Stimulated activated naive B cell treated with anti-CD40 and anti-IgM and Interleukin-4, amounts not matched to agents 10 μg/mL and 1 μg/mL and 100 μg/mL, for 72 hours (primary cell): ENCODE measurements around the gene LRP4.
A peak's percentile ranks its signal among the peaks of the same experiment; 100 is the strongest.
"Not testable (repeated sequence)": the region's sequence is repeated elsewhere in the genome, so short reads cannot be mapped to it uniquely, and the experiment has no call there.

Experiments used
- ATAC-seq, 2 donors: fragments of 150-1000 bp; cut with Tn5 transposase; replicated peaks; 2 replicates each; pipeline ENCODE4 v1.10.0; 2021; ENCODE audit warnings: moderate library complexity in 1 of 2
- DNase-seq: peaks from one replicate; pipeline ENCODE4 v3.0.0; 2021
- H3K27ac Mint-ChIP-seq: one replicate; pipeline ENCODE4 v1.8.0; 2022; ENCODE audit warnings: mild to moderate bottlenecking, mixed read lengths
- H3K27me3 Mint-ChIP-seq, 2 donors: one replicate each; pipeline ENCODE4 v1.8.0; 2022; ENCODE audit warnings: mixed read lengths in 2 of 2
- H3K36me3 Mint-ChIP-seq, 2 donors: one replicate each; pipeline ENCODE4 v1.8.0; 2022; ENCODE audit warnings: mixed read lengths in 2 of 2, mild to moderate bottlenecking in 1 of 2
- H3K4me1 Mint-ChIP-seq, 2 donors: one replicate each; pipeline ENCODE4 v1.8.0; 2022; ENCODE audit warnings: mixed read lengths in 2 of 2, mild to moderate bottlenecking in 1 of 2
- H3K4me3 Mint-ChIP-seq, 2 donors: one replicate each; pipeline ENCODE4 v1.8.0; 2022; ENCODE audit warnings: mild to moderate bottlenecking in 2 of 2, mixed read lengths in 2 of 2, moderate library complexity in 1 of 2
- H3K9me3 Mint-ChIP-seq, 2 donors: one replicate each; pipeline ENCODE4 v1.8.0; 2022; ENCODE audit warnings: mixed read lengths in 2 of 2, mild to moderate bottlenecking in 1 of 2

Gene LRP4

DNA sequence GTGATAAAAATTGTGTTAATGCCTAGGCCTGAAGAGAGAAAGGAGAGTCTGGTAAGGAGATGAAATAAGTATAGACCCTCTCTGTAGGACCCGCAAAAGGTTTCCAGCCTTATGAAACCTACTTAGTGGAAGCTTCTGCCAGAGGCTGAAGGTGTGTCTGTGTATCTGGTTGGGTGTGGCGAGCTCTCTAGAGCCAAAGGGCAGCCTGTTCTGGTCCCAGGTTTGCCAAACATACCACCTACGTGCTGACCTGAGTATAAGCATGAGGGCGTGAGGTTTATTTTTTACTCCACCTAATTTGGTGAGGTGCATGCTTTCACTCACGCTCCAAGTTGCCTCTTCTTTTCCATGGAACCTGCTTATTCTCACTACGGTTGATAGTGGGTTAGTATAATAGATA, 23.8 kb upstream of the LRP4 start:
- Mint-ChIP-seq H3K4me1 (peaks cover 2 to 13% of the 10 kb centered on the region in 2 donors), H3K9me3 (no peaks in the 10 kb centered on the region), H3K27me3 (no peaks in the 10 kb centered on the region), H3K4me3 (no peak overlapping the region), H3K36me3 (peaks cover 5 to 17% of the 10 kb centered on the region in 2 donors), H3K27ac (no peak overlapping the region)
- ATAC-seq (no peak), DNase-seq (no peak)

DNA sequence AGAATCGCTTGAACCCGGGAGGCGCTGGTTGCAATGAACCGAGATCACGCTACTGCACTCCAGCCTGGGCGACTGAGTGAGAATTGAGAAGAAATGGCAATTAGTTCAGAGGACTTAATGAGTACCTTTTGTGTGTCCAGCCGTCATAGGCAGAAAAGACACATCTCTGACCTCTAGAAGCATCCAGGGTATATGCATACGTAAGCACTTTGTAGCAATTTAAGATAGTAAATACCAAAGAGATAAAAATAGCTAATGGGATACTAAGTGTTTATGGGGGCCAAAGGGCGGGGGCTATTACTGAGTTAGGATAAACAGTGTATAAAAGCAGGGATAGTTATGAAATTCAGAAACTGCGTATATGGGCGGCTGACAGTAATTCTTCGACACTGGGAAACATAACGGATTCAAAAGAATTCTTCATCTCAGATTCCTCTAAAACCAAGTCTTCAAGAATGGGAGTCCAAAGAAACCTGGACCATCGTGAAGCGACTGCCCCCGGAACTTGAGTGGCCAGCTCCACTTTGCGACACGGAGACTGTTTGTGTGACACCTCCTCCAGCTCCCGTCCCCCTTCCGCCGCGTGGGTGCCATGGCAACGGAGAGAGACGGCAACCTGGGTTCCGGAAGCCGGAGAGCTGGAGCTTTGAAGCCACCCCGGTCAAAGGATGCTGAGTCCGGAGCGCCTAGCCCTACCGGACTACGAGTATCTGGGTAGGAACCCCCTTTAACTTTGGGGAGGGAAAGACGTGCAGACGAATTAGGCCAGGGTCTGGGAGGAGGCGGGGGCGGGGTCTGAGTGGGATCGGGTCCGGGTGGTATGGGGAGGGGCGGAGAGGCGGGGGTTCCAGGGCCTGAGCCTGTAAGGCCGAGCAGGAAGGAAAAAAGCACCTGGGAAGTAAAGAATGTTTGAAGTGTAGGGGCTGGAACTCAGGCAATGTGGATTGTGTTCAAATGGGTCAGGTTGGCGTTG, 18.1 kb upstream of the LRP4 start, which contains the start of gene CSTPP1:
Gene CSTPP1 (plus strand): TSS at position 624 of the 973 bp plus-strand sequence. CDS start 45 bp downstream, at position 669.
- Mint-ChIP-seq H3K4me3 (peak within 1 kb of the TSS; percentile 89 to 91), H3K27ac (peak within 1 kb of the TSS; percentile 92), H3K36me3 (peaks cover 3 to 16% of the 10 kb centered on the region in 2 donors), H3K27me3 (peaks cover 0 to 5% of the 10 kb centered on the region in 2 donors), H3K4me1 (peaks cover 5 to 21% of the 10 kb centered on the region in 2 donors), H3K9me3 (peaks cover 0 to 3% of the 10 kb centered on the region in 2 donors)
- ATAC-seq (peak; percentile 99), DNase-seq (peak; percentile 88)

DNA sequence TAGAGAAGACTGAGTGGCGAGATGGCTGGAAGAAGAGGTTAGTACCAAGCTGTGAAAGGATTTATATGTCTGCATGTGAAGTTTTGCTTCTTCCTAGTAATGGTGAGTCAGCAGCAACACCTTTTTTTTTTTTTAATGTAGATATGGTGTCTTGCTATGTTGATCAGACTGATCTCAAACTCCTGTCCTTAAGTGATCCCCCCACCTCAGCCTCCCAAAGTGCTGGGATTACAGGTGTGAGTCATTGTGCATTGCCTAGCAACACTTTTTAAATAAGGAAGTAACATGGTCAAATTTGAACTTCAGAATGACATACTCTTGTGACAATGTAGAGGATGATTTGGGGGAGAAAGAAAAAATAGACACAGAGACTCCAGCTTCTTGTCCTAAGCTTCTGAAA, 11.7 kb upstream of the LRP4 start:
- no peak for DNase-seq

GRCh38 chr11:46928701-46929100, 10.4 kb upstream of the LRP4 start:
- not testable (repeated sequence) for ATAC-seq, H3K4me3 Mint-ChIP-seq, H3K4me1 Mint-ChIP-seq, DNase-seq, H3K36me3 Mint-ChIP-seq, H3K27ac Mint-ChIP-seq, H3K9me3 Mint-ChIP-seq
- peaks cover 19 to 26% of the 10 kb centered on the region in 2 donors for H3K27me3 Mint-ChIP-seq

More for the DNA sequence above, 11.7 kb upstream of the LRP4 start:
- Mint-ChIP-seq H3K9me3 (peaks cover 5 to 7% of the 10 kb centered on the region in 2 donors), H3K27me3 (peaks cover 19 to 25% of the 10 kb centered on the region in 2 donors), H3K4me3 (no peak overlapping the region), H3K36me3 (no peaks in the 10 kb centered on the region), H3K27ac (no peak overlapping the region), H3K4me1 (peaks cover 0 to 2% of the 10 kb centered on the region in 2 donors)
- ATAC-seq, result peak in 1 of 2 donors; percentile 25

- H3K36me3 Mint-ChIP-seq, ATAC-seq, H3K4me1 Mint-ChIP-seq, H3K27ac Mint-ChIP-seq, H3K9me3 Mint-ChIP-seq, DNase-seq, H3K4me3 Mint-ChIP-seq: not testable (repeated sequence)
- peaks cover 19 to 26% of the 10 kb centered on the region in 2 donors for H3K27me3 Mint-ChIP-seq
Observed at GRCh38 chr11:46927928-46928327, 9.6 kb upstream of the LRP4 start.

DNA sequence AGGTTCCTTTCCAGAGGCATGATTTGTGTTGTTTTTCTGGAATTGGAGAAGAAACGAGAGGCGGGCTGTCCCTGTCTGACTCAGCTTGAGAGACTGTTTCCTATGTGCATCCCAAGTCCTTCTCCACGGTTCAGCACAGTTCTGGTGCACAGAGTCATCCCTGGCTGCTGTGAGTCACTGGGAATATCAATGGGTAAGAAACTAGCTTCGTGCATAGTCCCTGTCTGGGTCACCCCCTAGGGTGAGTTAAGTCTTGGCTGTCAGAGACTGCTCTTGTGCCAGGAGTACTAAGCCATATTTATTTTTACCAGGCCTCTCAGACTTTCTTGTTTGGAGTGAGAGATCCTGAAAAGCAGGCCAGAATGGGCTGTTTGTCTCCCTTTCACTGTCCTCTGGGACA, 2.4 kb upstream of the LRP4 start:
- Mint-ChIP-seq H3K4me1 (peaks cover 21 to 36% of the 10 kb centered on the region in 2 donors), H3K27ac (no peak overlapping the region), H3K9me3 (no peaks in the 10 kb centered on the region), H3K27me3 (peaks cover 26 to 37% of the 10 kb centered on the region in 2 donors), H3K36me3 (no peaks in the 10 kb centered on the region), H3K4me3 (no peak overlapping the region)
- DNase-seq (no peak), ATAC-seq (no peak)

DNA sequence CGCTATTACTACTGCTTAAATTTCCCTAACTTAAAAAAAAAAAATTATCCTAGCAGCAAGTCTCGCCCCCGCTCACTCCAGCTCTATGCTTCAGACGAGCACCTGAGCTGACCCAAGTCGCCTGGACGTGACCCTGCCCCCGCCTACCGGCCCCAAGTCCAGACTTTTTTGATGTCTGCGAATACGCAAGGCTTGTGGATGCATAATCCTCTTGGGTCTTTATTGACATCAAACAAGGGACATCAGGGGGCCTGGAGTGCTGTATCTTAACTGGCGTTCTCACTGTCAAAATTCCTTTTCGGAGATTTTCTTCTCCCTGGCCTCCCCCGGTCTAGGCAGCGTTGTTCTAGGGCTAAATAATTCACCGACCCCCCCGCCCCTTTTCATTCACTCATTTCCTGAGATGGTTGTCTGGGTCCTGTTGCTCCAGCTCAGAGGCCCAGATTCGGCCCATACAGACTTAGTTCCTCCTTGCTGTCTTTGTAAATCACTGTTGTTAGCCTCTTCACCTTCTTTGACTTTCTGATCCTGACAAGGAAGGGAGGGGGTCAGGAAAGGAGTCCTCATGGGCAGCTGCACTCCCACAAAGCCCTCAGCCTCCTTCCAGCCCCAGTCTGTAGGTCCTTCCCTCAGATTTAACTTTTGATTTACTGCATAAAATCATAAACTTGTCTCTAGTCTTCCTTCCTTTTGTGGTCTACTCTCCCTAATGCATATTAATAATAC, 601 bp upstream of the LRP4 start:
- ATAC-seq, result no peak
- peaks cover 21 to 37% of the 10 kb centered on the region in 2 donors for H3K4me1 Mint-ChIP-seq
- no peaks in the 10 kb centered on the region for H3K9me3 Mint-ChIP-seq
- H3K27ac Mint-ChIP-seq, result peak overlapping the region; percentile 49
- H3K4me3 Mint-ChIP-seq, result peak overlapping the region; percentile 82 to 86
- no peak for DNase-seq
- H3K36me3 Mint-ChIP-seq, result no peaks in the 10 kb centered on the region
- peaks cover 39 to 47% of the 10 kb centered on the region in 2 donors for H3K27me3 Mint-ChIP-seq

GRCh38 chr11:46917762-46918082, 628 bp downstream of the LRP4 start:
- Mint-ChIP-seq H3K36me3 (no peaks in the 10 kb centered on the region), H3K27ac (peak overlapping the region; percentile 59), H3K27me3 (peaks cover 51 to 60% of the 10 kb centered on the region in 2 donors), H3K4me3 (peak overlapping the region; percentile 70 to 81), H3K4me1 (peaks cover 21 to 37% of the 10 kb centered on the region in 2 donors), H3K9me3 (no peaks in the 10 kb centered on the region)
- no peak for DNase-seq
- ATAC-seq, result no peak

DNA sequence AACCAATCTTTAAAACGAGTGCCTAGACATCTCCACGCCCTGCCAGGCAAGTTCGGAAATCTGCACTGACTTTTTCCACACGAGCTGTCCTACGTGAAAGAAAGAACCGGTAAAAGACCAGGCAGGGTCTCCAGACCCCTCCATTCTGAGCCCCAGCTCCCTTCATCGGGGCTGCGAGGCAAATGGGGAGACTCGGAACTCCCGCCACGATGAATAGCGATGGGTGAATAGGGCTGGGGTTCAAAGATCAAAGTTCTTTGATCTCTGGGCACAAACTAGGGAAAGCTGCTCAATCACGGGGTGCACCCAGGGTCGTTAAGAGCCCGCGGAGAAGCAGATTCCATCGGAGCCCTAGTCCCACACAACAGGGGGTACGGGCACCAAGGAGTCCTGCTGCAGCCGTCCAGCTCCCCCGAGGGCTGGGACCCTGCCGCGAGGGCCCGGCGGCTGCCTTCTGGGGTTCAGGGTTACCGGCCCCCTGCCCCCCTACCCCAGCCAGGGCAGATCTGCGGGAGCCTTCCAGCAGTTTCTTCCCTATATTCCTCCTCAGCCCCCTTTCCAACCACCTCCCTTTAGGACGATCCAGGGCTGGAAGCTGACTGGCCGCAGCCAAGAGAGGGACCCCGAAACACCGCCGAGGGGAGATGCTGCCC, 1.1 kb downstream of the LRP4 start:
- H3K4me3 Mint-ChIP-seq, result peak overlapping the region; percentile 81 to 85
- DNase-seq (no peak), ATAC-seq (peak; percentile 9 to 13)
- no peaks in the 10 kb centered on the region for H3K9me3 Mint-ChIP-seq
- no peak overlapping the region for H3K27ac Mint-ChIP-seq
- peaks cover 23 to 37% of the 10 kb centered on the region in 2 donors for H3K4me1 Mint-ChIP-seq
- no peaks in the 10 kb centered on the region for H3K36me3 Mint-ChIP-seq
- peaks cover 55 to 65% of the 10 kb centered on the region in 2 donors for H3K27me3 Mint-ChIP-seq

GRCh38 chr11:46916286-46917108, 1.9 kb downstream of the LRP4 start:
- Mint-ChIP-seq H3K27me3 (peaks cover 59 to 71% of the 10 kb centered on the region in 2 donors), H3K4me1 (peaks cover 23 to 37% of the 10 kb centered on the region in 2 donors), H3K4me3 (peak overlapping the region; percentile 81 to 85), H3K9me3 (no peaks in the 10 kb centered on the region), H3K27ac (peak overlapping the region; percentile 16), H3K36me3 (no peaks in the 10 kb centered on the region)
- DNase-seq, result no peak
- peak; percentile 56 to 63 for ATAC-seq

- DNase-seq (no peak), ATAC-seq (no peak)
- no peak overlapping the region for H3K4me3 Mint-ChIP-seq
- no peaks in the 10 kb centered on the region for H3K9me3 Mint-ChIP-seq
- H3K27me3 Mint-ChIP-seq, result peaks cover 59 to 78% of the 10 kb centered on the region in 2 donors
- no peaks in the 10 kb centered on the region for H3K36me3 Mint-ChIP-seq
- peaks cover 22 to 36% of the 10 kb centered on the region in 2 donors for H3K4me1 Mint-ChIP-seq
- H3K27ac Mint-ChIP-seq, result no peak overlapping the region
Observed at GRCh38 chr11:46914910-46915309, 3.4 kb downstream of the LRP4 start.

DNA sequence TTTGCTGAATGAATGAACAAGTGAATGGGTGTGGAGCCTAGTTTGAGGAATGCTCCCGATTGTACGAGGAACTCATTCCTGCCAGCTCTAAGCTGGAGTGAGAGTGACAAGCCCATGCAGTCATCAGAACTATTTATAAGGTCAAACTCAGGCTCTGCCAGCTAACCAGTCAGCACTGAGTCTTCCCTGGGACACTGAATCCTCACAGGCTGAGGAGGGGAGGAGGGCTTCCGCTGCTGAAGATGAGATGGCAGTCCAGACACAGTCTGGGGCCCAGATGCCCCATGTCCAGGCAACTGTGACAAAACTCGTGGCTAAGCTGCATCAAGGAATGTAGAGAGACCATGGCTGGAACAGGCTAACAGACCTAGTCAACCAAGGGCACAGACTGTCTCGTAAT, 4.0 kb downstream of the LRP4 start:
- ATAC-seq (no peak), DNase-seq (no peak)
- H3K27me3 Mint-ChIP-seq, result peaks cover 53 to 74% of the 10 kb centered on the region in 2 donors
- no peak overlapping the region for H3K27ac Mint-ChIP-seq
- no peaks in the 10 kb centered on the region for H3K36me3 Mint-ChIP-seq
- peaks cover 17 to 31% of the 10 kb centered on the region in 2 donors for H3K4me1 Mint-ChIP-seq
- no peaks in the 10 kb centered on the region for H3K9me3 Mint-ChIP-seq
- H3K4me3 Mint-ChIP-seq, result no peak overlapping the region

GRCh38 chr11:46913484-46913883, 4.9 kb downstream of the LRP4 start:
- no peak for DNase-seq
- peaks cover 48 to 65% of the 10 kb centered on the region in 2 donors for H3K27me3 Mint-ChIP-seq
- no peak overlapping the region for H3K4me3 Mint-ChIP-seq
- ATAC-seq, result no peak
- no peaks in the 10 kb centered on the region for H3K36me3 Mint-ChIP-seq
- no peak overlapping the region for H3K27ac Mint-ChIP-seq
- H3K4me1 Mint-ChIP-seq, result peaks cover 12 to 23% of the 10 kb centered on the region in 2 donors
- no peaks in the 10 kb centered on the region for H3K9me3 Mint-ChIP-seq
